Fibroblast of the conjunctiva (primary cell): ENCODE data around the gene PARL.
A peak's percentile ranks its signal among the peaks of the same experiment; 100 is the strongest.

ENCODE experiments used
- DNase-seq: peaks from one replicate; pipeline ENCODE4 v3.0.0-alpha.2; 2010; ENCODE audit warnings: low read depth

Gene PARL

GRCh38 chr3:183884427-183885296 lies at the start of gene PARL:
Gene PARL (minus strand): TSS chr3:183884880. CDS start chr3:183884846, 34 bp downstream.
- peak; percentile 83 for DNase-seq

GRCh38 chr3:183933160-183933559 lies 48.5 kb upstream of the PARL start:
- DNase-seq: no peak

GRCh38 chr3:183931881-183932280 lies 47.2 kb upstream of the PARL start:
- DNase-seq: no peak

GRCh38 chr3:183930086-183930485 lies 45.4 kb upstream of the PARL start:
- DNase-seq: no peak

GRCh38 chr3:183927059-183927458 lies 42.4 kb upstream of the PARL start:
- DNase-seq: no peak

GRCh38 chr3:183924956-183925355 lies 40.3 kb upstream of the PARL start:
- DNase-seq: peak; percentile 39

- no peak for DNase-seq
These were observed 39.9 kb upstream of the PARL start for GRCh38 chr3:183924543-183924942.

- DNase-seq: no peak
These were observed 37.7 kb upstream of the PARL start for GRCh38 chr3:183922421-183922820.

- DNase-seq: no peak
These were observed 36.4 kb upstream of the PARL start for GRCh38 chr3:183921096-183921495.

GRCh38 chr3:183920416-183920815 lies 35.7 kb upstream of the PARL start:
- DNase-seq: no peak

GRCh38 chr3:183918178-183918577 lies 33.5 kb upstream of the PARL start:
- DNase-seq: no peak

- no peak for DNase-seq
These were observed 33.1 kb upstream of the PARL start for GRCh38 chr3:183917776-183918175.

GRCh38 chr3:183914856-183915255 lies 30.2 kb upstream of the PARL start:
- no peak for DNase-seq

- DNase-seq: no peak
These were observed 28.9 kb upstream of the PARL start for GRCh38 chr3:183913580-183913920.

GRCh38 chr3:183912895-183913579 lies 28.4 kb upstream of the PARL start:
- DNase-seq: no peak

GRCh38 chr3:183911763-183912506 lies 27.3 kb upstream of the PARL start:
- DNase-seq: no peak

- DNase-seq: no peak
These were observed 26.4 kb upstream of the PARL start for GRCh38 chr3:183911087-183911486.

- no peak for DNase-seq
These were observed 24.4 kb upstream of the PARL start for GRCh38 chr3:183909030-183909600.

- DNase-seq: no peak
These were observed 23.2 kb upstream of the PARL start for GRCh38 chr3:183907911-183908331.

GRCh38 chr3:183907176-183907575 lies 22.5 kb upstream of the PARL start:
- DNase-seq: no peak

GRCh38 chr3:183906234-183906921 lies 21.7 kb upstream of the PARL start:
- DNase-seq: no peak
